HG03097 (cell line): Measurements from ENCODE around the gene ZNF316.

Experiments
- ATAC-seq: cut with Tn5 transposase; IDR thresholded peaks from one replicate; pipeline ENCODE4 v1.9.1; 2021; ENCODE audit not compliant: unreplicated experiment, low FRiP score

Gene ZNF316

DNA sequence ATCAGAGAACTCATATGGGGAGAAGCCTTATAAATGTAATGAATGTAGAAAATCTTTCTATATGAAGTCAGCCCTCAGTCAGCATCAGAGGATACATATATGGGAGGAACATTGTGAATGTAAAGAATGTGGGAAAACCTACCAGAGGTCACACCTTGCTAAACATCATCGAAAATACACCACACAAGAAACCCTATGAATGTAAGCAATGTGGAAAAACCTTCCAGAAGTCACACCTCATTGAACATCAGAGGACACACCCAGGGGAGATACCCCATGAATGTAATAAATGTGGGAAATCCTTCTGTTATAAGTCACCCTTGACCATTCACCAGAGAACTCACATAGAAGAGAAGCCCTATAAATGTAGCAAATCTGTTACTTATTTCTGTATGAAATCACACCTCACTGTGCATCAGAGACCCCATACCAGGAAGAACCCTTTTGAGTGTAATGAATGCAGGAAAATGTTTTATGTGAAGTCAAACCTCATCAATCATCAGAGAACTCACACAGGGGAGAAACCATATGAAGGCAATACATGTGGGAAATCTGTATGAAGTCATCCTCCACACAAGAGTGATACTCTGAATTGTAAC is 38.8 kb downstream of the ZNF316 start:
- no peak for ATAC-seq

DNA sequence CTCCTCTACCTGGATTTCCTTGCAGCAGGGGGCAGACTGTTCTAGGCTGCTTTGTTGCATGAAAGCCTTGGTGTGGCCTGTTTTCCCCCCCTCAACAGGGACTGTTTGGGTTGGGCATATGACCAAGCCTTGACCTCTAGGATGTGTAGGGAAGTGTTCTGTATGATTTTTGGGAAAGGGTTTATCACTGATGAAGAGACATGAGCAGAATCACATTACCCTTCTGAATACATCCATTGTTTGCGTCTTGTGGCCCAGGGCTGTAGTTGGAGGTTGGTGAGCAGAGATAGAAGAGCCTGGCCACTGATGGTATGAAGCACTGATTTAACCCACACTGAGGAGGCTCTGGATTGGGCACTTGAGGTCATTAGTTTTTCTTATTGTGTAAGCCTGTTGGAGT is 43.0 kb downstream of the ZNF316 start:
- no peak for ATAC-seq

DNA sequence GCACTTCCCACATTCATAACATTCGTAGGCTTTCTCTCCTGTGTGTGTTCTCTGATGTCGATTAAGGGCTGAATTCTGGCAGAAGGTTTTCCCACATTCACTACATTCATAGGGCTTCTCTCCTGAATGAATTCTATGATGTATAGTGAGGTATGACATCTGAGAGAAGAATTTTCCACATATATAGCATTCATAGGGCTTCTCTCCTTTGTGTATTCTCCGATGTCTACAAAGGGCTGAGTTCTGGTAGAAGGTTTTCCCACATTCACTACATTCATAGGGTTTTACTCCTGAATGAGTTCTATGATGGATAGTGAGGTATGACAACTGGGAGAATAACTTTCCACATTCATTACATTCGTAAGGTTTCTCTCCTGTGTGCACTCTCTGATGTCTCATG is 54.0 kb downstream of the ZNF316 start:
- ATAC-seq: no peak

DNA sequence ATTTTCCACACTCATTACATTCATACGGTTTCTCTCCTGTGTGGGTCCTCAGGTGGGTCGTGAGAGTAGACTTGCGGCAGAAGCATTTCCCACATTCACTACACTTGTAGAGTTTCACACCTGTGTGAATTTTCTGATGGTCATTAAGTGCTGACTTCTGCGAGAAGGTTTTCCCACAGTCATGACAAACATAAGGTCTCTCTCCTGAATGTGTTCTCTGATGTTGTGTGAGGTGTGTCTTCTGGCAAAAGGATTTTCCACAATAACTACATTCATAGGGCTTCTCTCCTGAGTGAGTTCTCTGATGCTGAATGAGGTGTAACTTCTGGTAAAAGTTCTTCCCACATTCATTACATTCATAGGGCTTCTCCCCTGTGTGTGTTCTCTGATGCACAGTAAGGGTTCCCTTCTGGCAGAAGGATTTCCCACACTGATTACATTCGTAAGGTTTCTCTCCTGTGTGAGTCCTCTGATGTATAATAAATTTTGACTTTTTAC is 54.5 kb downstream of the ZNF316 start:
- no peak for ATAC-seq

DNA sequence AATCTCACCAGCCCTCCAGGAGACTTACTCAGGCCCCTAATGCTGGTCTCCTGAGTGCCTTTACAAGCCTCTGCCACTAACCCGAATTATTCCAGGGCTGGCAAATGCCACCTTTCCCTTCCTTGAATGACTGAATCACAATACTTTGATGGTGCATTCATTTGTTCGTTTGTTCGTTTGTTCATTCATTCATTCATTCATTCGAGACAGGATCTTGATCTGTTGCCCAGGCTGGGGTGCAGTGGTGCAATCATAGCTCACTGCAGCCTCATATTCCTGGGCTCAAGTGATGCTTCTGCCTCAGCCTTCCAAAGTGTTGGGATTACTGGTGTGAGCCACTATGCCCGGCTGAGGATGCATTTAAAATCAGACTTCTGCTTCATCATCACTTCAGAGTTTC is 63.7 kb downstream of the ZNF316 start:
- ATAC-seq: no peak

DNA sequence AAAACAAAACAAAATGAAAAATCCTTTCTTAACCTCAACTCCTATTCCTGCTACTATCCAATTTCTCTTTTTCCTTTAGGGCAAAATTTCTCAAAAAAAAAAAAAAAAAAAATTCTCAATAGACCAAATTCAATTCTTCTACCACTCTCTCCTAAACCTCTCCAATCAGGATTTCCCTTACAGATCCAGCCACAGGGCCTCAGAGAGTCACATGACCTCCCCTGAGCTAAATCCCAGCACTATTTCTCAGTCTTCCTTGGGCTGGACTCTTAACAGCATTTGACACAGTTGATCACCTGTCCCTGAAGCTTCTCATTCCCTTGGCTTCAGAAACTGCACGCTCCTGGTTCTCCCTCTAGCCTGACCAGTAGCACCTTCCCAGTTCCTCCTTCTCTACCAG is 64.7 kb downstream of the ZNF316 start:
- ATAC-seq: no peak
